ENCODE results near the gene DNASE1.
"Not testable (repeated sequence)": the region's sequence is repeated elsewhere in the genome, so short reads cannot be mapped to it uniquely, and the experiment has no call there.

The DNASE1 gene

GRCh38 chr16:3654249-3654991, at the start of gene DNASE1:
Gene DNASE1 (plus strand): TSS chr16:3654691. CDS start chr16:3655374, 683 bp downstream.
- no peak for DNase-seq

- DNase-seq, result no peak
These were observed 48.0 kb upstream of the DNASE1 start for GRCh38 chr16:3606441-3606840.

DNA sequence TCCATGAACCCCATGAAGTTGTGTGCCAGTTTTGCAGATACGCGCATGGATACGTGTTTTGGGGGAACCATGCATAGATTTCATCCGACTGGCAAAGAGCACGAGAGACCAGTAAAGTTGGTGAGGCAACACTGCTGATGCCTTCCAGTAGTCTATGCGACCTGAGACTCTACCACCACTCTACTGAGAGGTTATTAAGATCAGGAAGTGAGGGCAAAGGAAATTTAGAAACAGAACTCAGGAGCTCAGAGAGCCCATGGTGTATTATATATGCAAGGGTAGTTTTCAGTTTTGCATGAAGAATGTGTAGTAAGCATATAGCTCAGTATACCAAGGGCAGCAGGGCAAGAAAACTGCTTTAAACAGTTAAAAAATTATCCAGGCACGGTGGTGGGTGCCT, 47.3 kb upstream of the DNASE1 start:
- no peak for DNase-seq

- no peak for DNase-seq
These were observed 46.9 kb upstream of the DNASE1 start for GRCh38 chr16:3607634-3608033.

DNA sequence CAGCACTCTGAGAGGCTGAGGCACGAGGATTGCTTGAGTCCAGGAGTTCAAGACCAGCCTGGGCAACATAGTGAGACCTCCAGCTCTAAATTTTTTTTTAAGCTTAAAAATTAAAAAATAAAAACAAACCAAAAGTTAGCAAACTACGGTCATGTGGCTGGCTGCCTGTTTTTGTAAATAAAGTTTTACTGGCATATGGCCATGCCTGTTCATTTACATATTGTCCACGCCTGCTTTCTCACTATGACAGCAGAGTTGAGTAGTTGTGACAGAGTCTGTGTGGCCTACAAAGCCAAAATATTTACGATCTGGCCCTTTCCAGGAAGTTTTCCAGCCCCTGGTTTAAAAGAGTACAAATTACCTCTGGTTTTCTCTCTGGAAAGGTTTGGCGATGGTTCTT, 46.4 kb upstream of the DNASE1 start:
- no peak for DNase-seq

GRCh38 chr16:3608976-3609375, 45.5 kb upstream of the DNASE1 start:
- DNase-seq, result not testable (repeated sequence)

- DNase-seq, result no peak
These were observed 44.4 kb upstream of the DNASE1 start for GRCh38 chr16:3609895-3610697.

DNA sequence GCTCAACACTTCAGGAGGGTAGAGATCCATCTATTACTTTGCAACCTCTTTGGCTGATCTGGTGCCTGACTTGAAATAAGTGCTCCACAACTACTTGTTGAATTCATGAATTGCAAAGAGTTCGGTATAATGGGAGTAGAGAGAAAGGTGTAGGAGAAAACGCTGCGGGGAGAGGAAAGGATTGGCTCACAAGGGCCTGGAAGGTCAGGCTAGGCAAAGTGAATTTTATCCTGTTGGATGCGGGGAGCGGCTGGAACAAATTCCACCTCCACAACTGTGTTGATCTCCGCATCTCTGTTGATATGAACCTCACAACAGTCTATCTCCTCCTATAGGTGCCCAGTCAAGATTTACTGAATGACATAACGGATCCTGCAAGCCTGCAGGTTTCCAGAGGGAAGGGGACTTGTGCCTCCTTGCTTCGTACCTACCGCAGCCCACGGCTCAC, 43.8 kb upstream of the DNASE1 start:
- DNase-seq, result no peak

DNA sequence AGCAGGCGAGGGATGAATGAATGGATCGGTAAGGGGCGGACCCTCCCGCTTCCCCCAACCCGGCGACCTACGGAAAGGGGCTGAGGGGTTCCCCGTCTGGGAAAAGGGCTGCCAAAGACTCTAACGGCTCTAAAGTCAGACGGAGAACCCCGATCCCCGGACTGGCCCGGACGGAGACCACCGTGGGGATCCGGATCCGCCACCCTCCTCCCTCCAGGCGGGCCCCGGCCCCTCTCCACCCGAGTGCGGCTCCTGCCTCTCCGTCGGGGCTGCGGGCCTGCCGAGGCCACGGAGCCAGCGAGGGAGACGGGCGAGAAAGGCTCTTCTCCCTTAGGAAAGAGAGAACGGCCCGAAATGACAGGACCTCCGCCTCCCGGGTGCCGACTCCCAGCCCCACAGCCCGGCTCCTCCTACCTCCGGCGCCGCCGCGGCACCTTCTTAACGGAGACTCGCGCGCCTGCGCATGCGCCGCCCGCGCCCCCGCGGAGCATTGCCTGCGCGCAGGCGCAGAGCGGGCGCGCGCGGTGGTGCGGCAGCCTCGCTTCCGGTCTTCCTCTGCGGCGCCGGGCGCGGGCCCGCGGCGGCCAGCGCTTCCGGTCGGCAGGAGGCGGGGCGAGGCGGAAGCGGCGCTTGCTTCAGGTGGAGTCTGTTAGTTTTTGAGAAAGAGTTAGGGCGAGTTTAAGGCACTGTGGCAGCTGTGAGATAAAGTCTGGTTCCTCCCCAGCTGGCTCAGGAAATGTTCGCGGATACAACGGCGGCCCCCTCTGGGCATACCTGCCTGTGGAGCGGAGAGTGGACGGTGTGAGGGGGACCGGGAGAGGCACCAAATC, 43.1 kb upstream of the DNASE1 start, which contains the start of gene SLX4:
SLX4 (minus strand) TSS at position 461 of the 830 bp plus-strand sequence. CDS start 2,642 bp downstream, outside the sequence.
- peak; percentile 79 for DNase-seq

DNA sequence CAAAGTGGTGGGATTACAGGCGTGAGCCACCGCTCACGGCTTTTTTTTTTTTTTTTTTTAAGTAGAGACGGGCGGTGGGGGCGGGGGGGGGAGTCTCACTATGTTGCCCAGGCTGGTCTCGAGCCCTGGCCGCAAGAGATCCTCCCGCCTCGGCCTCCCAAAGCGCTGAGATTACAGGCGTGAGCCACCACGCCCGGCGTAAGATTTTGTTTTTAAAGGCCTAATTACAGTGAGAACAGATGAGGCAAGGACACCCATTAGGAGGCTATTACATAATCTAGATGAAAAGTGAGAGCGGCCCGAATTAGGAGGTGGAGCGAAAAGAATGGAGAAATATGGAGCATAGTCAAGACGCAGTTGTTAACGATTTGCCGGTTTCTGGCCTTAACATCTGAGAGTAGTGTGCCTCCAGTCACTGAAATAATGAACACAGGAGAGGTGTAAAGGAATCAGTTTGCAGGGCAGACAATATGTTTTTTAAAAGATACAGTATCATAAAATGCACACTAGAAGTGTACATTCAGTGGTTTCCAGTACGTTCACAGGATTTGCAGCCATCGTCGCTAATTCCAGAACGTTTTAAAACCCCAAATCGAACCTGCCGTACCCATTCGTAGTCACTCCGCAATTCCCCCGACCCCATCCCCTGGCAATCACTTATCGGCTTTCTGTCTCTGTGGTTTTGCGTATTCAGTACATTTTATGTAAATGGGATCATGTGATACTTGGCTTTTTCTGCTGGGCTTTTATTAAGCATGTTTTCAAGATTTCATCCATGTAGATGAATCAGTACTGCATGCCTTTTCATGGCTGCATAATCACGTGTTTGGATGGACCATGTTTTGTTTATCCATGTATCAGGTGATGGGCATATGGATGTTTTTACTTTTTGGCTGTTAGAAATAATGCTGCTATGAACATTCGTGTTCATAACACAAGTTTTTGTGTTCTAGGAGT, 41.7 kb upstream of the DNASE1 start:
- DNase-seq, result no peak

- DNase-seq, result no peak
These were observed 35.7 kb upstream of the DNASE1 start for GRCh38 chr16:3618769-3619141.

DNA sequence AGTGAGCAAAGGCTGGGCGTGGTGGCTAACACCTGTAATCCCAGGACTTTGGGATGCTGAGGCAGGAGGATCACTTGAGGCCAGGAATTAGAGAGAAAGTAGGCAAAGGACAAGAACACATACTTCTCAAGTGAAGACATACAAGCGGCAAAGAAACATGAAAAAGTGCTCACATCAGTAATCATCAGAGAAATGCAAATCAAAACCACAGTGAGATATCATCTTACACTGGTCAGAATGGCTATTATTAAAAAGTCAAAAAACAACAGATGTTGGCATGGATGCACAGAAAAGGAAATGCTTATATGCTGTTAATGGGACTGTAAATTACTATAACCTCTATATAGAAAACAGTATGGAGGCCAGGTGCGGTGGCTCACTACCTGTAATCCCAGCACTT, 30.8 kb upstream of the DNASE1 start:
- DNase-seq, result no peak

GRCh38 chr16:3625331-3625730, 29.2 kb upstream of the DNASE1 start:
- no peak for DNase-seq

GRCh38 chr16:3625911-3626732, 28.4 kb upstream of the DNASE1 start:
- DNase-seq, result no peak

GRCh38 chr16:3637371-3637923, 17.0 kb upstream of the DNASE1 start:
- DNase-seq, result no peak

DNA sequence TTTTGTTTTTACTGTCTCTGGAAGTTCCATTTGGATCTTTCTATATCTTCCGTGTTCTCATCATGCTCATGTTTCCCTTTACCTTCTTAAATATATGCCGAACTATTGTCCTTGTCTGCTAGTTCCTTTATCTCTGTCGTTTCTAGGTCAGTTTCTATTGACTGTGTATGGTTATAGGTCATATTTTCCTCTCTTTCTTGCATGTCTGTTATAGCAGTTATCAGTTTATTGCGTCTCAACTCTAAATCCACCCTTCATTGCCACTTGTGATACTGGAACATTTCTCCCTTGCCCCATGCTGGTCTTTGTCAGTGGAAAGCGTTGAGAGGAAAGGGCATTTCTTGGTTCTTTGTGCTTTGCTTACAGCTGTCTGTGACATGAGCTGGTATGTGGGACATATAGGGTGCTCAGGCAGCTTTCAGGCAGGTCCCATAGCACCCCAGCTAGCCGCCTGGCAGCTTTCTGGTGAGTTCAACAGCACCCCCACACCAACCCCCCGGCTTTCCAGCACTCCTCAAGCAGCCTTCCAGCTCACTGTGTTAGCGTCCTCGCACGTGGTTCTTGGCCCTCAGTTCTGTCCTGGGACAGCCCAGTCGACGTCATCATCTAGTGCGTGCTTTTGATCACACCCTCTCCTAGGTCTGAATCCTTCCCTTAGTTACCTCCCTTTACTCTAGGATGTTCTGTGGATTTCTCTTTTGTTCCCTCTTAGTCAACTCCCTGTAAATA, 15.4 kb upstream of the DNASE1 start:
- DNase-seq, result no peak

DNA sequence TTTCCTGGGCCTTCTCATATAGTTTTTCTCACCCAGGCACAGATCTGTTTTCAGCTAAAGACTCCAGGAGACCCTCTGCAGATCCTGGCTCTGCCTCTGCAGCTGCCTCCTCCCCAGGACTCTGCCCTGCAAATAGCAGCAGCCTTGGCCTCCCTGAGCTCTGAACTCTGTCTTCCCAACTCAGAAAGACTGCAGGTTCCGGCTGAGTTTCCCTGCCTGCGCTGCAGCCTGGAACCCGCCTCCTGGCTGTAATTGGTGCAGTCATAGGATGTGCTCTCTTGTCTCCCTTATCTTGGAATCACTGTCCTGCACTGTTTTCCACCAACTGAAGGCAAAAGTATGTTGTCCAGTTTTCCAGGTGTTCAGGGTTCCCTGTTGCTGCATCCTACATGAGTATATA, 14.3 kb upstream of the DNASE1 start:
- no peak for DNase-seq

- DNase-seq, result no peak
These were observed 13.6 kb upstream of the DNASE1 start for GRCh38 chr16:3640632-3641501.

GRCh38 chr16:3641801-3642396, 12.6 kb upstream of the DNASE1 start:
- no peak for DNase-seq

Measured in NCI-H510A (cell line).